Left ventricle myocardium inferior (tissue), 1 donor: ENCODE data around the gene NUBP2. TPM values are rescaled to one million over a fixed set of nuclear protein-coding genes. Genes with fewer than 3 reads are reported as not detected.
"Not testable (repeated sequence)": the region's sequence is repeated elsewhere in the genome, so short reads cannot be mapped to it uniquely, and the experiment has no call there.

Experiments
- DNase-seq: peaks from one replicate; pipeline ENCODE4 v3.0.0-alpha.2; 2020
- H3K27ac ChIP-seq: fragments of 200-600 bp; replicated peaks from 2 replicates; pipeline ENCODE4 v1.8.0; 2021
- H3K27me3 ChIP-seq: fragments of 200-600 bp; 2 replicates; pipeline ENCODE4 v1.8.0; 2021; ENCODE audit warnings: low read depth
- H3K36me3 ChIP-seq: fragments of 200-600 bp; 2 replicates; pipeline ENCODE4 v1.8.0; 2021
- H3K4me1 ChIP-seq: fragments of 200-600 bp; 2 replicates; pipeline ENCODE4 v1.8.0; 2021
- H3K4me3 ChIP-seq: fragments of 200-600 bp; 2 replicates; pipeline ENCODE4 v1.8.0; 2021; ENCODE audit warnings: mild to moderate bottlenecking, moderate library complexity
- H3K9me3 ChIP-seq: fragments of 200-600 bp; replicated peaks from 2 replicates; pipeline ENCODE4 v1.8.0; 2021
- intact Hi-C: fragments of 100-400 bp; cut with micrococcal nuclease; formaldehyde crosslinking; loops from one replicate; pipeline ENCODE4 v1.11.0; 2022
- total RNA-seq: library from RNA; stranded (reverse); fragmentation: NEBNext Ultra II Directional; extraction: Animal tissue kit (Norgen Biotek cat#: 25700); gene quantifications from one replicate; pipeline ENCODE4 v1.2.1, GENCODE V29; 2021
- TF ChIP-seq, protein P1 (sequence below): fragments of 200-600 bp; IDR thresholded peaks from 2 replicates; pipeline ENCODE4 v1.8.0; 2021; ENCODE audit warnings: antibody characterized with exemption, mild to moderate bottlenecking, borderline replicate concordance
- donor health status: DM: no; HTN: yes; CAD: no; lungs with severe emphysema.

Gene NUBP2
- total RNA-seq, 1 donor from 2014 or later, result 36.2 TPM

GRCh38 chr16:1792836-1793577 is 10.2 kb downstream of the NUBP2 start:
- intact Hi-C loops, result no loop called here
- no peaks in the 10 kb centered on the region for H3K27me3 ChIP-seq
- H3K4me3 ChIP-seq, result no peak overlapping the region
- DNase-seq, result no peak
- no peak overlapping the region for H3K27ac ChIP-seq
- no peaks in the 10 kb centered on the region for H3K4me1 ChIP-seq
- H3K36me3 ChIP-seq, result peaks cover 26% of the 10 kb centered on the region
- H3K9me3 ChIP-seq, result peaks cover 6% of the 10 kb centered on the region
- TF ChIP-seq, protein P1, sequence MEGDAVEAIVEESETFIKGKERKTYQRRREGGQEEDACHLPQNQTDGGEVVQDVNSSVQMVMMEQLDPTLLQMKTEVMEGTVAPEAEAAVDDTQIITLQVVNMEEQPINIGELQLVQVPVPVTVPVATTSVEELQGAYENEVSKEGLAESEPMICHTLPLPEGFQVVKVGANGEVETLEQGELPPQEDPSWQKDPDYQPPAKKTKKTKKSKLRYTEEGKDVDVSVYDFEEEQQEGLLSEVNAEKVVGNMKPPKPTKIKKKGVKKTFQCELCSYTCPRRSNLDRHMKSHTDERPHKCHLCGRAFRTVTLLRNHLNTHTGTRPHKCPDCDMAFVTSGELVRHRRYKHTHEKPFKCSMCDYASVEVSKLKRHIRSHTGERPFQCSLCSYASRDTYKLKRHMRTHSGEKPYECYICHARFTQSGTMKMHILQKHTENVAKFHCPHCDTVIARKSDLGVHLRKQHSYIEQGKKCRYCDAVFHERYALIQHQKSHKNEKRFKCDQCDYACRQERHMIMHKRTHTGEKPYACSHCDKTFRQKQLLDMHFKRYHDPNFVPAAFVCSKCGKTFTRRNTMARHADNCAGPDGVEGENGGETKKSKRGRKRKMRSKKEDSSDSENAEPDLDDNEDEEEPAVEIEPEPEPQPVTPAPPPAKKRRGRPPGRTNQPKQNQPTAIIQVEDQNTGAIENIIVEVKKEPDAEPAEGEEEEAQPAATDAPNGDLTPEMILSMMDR, result no peak

DNA sequence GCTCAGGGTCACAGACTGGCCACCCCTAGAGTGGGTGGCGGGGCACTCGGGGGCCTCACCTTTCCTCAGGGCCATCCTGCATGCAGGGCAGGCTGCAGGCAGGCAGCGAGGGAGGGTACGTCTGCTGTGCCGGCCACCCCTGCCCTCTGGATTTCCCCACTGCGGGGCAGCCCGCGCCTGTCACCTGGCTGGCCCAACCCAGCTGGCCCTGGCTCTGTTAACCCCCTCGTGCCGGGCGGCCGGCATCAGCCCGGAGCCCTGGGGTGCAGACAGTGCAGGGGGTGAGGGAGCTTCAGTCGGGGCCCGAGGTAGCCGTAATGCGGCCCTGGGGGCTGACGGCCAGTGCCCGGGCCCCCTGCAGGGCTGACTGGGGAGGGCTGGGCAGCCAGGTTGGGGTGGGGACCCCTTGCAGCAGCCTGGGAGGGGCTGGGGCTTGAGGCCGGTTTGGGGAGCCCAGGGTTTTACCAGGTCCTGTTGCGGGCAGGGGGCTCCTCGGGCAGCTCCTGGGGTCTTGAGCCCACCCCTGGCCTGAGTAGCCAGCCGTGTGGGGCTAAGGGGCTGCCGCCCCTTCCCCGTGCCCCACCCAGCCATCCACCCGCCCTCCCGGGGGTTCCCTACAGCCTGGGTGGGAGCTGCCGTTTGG is 10.9 kb downstream of the NUBP2 start, which contains the start of gene IGFALS:
Gene IGFALS, minus strand, starts transcription at position 128 of the 643 bp plus-strand sequence. Its CDS starts 53 bp downstream, at position 75.
- peaks cover 19% of the 10 kb centered on the region for H3K36me3 ChIP-seq
- H3K4me3 ChIP-seq, result no peak within 1 kb of the TSS
- DNase-seq, result no peak
- TF ChIP-seq, protein P1, result no peak
- H3K9me3 ChIP-seq, result peaks cover 8% of the 10 kb centered on the region
- H3K27me3 ChIP-seq, result no peaks in the 10 kb centered on the region
- H3K4me1 ChIP-seq, result no peaks in the 10 kb centered on the region
- intact Hi-C loops, result no loop called here
- H3K27ac ChIP-seq, result no peak within 1 kb of the TSS

DNA sequence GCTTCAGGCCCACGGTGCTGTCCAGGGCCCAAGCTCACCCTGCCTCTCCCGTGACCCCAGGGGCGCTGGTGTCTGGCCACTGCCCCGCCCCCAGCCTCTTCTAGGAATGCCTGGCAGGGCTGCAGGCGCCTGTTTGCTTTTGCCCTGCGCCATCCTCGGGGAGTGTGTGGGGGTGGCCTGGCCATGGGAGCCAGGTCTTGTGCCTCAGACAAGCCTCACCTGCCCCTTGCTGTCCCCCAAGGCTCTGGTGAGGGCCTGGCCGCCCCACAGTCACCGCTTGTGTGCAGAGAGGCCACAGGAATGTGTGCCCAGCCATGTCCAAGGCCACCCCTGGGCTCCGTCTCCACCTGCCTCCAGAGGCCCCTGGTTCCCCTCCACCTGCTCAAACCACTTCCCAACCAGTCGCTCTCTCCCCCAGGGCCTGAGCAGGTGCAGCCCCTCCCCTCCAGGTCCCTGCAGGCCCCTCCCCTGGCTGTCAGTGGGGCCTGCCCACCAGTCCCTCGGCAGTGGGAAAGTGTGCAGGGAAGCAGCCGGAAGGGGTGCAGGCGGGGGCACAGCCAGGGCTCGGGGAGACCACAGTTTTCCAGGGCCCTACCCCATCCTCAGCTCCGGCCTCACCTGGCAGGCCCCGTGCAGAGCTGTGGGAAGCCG is 11.6 kb downstream of the NUBP2 start:
- DNase-seq, result no peak
- intact Hi-C loops, result no loop called here
- Histone ChIP-seq H3K9me3 (peaks cover 8% of the 10 kb centered on the region), H3K27ac (no peak overlapping the region), H3K27me3 (no peaks in the 10 kb centered on the region), H3K36me3 (peaks cover 13% of the 10 kb centered on the region), H3K4me1 (no peaks in the 10 kb centered on the region), H3K4me3 (no peak overlapping the region)
- TF ChIP-seq, protein P1, result no peak

GRCh38 chr16:1794908-1795666 is 12.3 kb downstream of the NUBP2 start:
- Histone ChIP-seq H3K36me3 (peaks cover 10% of the 10 kb centered on the region), H3K9me3 (peaks cover 8% of the 10 kb centered on the region), H3K4me3 (no peak overlapping the region), H3K27me3 (no peaks in the 10 kb centered on the region), H3K4me1 (no peaks in the 10 kb centered on the region), H3K27ac (no peak overlapping the region)
- no peak for DNase-seq
- TF ChIP-seq, protein P1, result no peak
- intact Hi-C loops, result no loop called here

GRCh38 chr16:1799263-1799662 is 16.5 kb downstream of the NUBP2 start:
- H3K4me1 ChIP-seq, H3K27me3 ChIP-seq, H3K9me3 ChIP-seq, H3K4me3 ChIP-seq, H3K36me3 ChIP-seq, H3K27ac ChIP-seq, DNase-seq, intact Hi-C loops: not testable (repeated sequence)
